Caco-2 (cell line): ENCODE results near the gene SOHLH1. TPM values are rescaled to one million over a fixed set of nuclear protein-coding genes. Genes with fewer than 3 reads are reported as not detected.

Experiments used
- BruUV-seq: library from RNA; stranded (reverse); fragments of 400-500 nt; replicated peaks from 2 replicates; lab custom pipeline; 2021; lab: Mats Ljungman, UMichigan
- CTCF ChIA-PET: fragments of 300-600 bp; sonication (Branson Sonifier 250); formaldehyde crosslinking; loops from one replicate; lab custom pipeline; 2022; ENCODE audit warnings: antibody characterized with exemption; lab: Charles Lee
- POLR2A ChIA-PET: fragments of 300-600 bp; sonication (Branson Sonifier 250); formaldehyde crosslinking; loops from one replicate; lab custom pipeline; 2022; ENCODE audit warnings: antibody characterized with exemption; lab: Charles Lee
- DNase-seq, 2 experiments: peaks; one replicate each; pipeline versions ENCODE4 v3.0.0 to v3.0.0-alpha.2; 2020 to 2022
- H3K27me3 ChIP-seq: replicated peaks from 2 replicates; pipeline ENCODE4 v1.6.0; 2011; ENCODE audit warnings: low read length; ENCODE audit not compliant: control insufficient read depth, insufficient read depth
- H3K36me3 ChIP-seq: 2 replicates; pipeline ENCODE4 v1.5.1; 2011; ENCODE audit warnings: low read length; ENCODE audit not compliant: control insufficient read depth, insufficient read depth
- H3K4me1 ChIP-seq: fragments of 250-450 bp; sonication (Bioruptor Pico); 2 replicates; pipeline ENCODE4 v1.5.1; 2020; ENCODE audit warnings: mild to moderate bottlenecking
- H3K4me3 ChIP-seq: 2 replicates; pipeline ENCODE4 v1.5.1; 2011; ENCODE audit warnings: low read depth, mild to moderate bottlenecking, control low read depth, low read length
- H3K9me3 ChIP-seq: fragments of 250-450 bp; sonication (Bioruptor Pico); 2 replicates; pipeline ENCODE4 v1.5.1; 2020; ENCODE audit warnings: mild to moderate bottlenecking, moderate library complexity
- H3K27ac Mint-ChIP-seq: one replicate; pipeline ENCODE4 v1.8.0; 2022; ENCODE audit warnings: mixed read lengths; ENCODE audit not compliant: unreplicated experiment
- H3K27me3 Mint-ChIP-seq: one replicate; pipeline ENCODE4 v1.8.0; 2022; ENCODE audit warnings: mixed read lengths; ENCODE audit not compliant: insufficient read depth, unreplicated experiment
- H3K36me3 Mint-ChIP-seq: one replicate; pipeline ENCODE4 v1.8.0; 2022; ENCODE audit warnings: mild to moderate bottlenecking, mixed read lengths; ENCODE audit not compliant: insufficient read depth, unreplicated experiment
- H3K4me1 Mint-ChIP-seq: one replicate; pipeline ENCODE4 v1.8.0; 2022; ENCODE audit warnings: low read depth, mixed read lengths; ENCODE audit not compliant: unreplicated experiment
- H3K4me3 Mint-ChIP-seq: one replicate; pipeline ENCODE4 v1.8.0; 2022; ENCODE audit warnings: mild to moderate bottlenecking, moderate library complexity, mixed read lengths; ENCODE audit not compliant: unreplicated experiment
- H3K9me3 Mint-ChIP-seq: one replicate; pipeline ENCODE4 v1.8.0; 2022; ENCODE audit warnings: mixed read lengths; ENCODE audit not compliant: unreplicated experiment
- CTCF ChIP-seq, 2 experiments: fragments of 200-600 bp in 1 of 2; IDR thresholded peaks; 1 replicate in 1 of 2; 2 replicates in 1 of 2; pipeline versions ENCODE4 v1.5.1 to v1.8.0; 2011 to 2022; ENCODE audit warnings: antibody characterized with exemption in 1 of 2, control low read depth in 1 of 2, inconsistent platforms in 1 of 2, low read depth in 1 of 2, low read length in 1 of 2, mild to moderate bottlenecking in 1 of 2, moderate library complexity in 1 of 2; ENCODE audit not compliant: insufficient read depth in 1 of 2, severe bottlenecking in 1 of 2, unreplicated experiment in 1 of 2
- intact Hi-C: fragments of 100-400 bp; cut with micrococcal nuclease; formaldehyde crosslinking; loops from one replicate; pipeline ENCODE4 v1.10.0; 2022; ENCODE audit not compliant: unreplicated experiment
- total RNA-seq: library from RNA; stranded (reverse); gene quantifications from 2 replicates; pipeline ENCODE4 v1.2.3, GENCODE V29; 2022

SOHLH1 gene
- total RNA-seq, 1 experiment from 2014 or later, result 44.9 TPM

GRCh38 chr9:135705376-135705775, 6.1 kb upstream of the SOHLH1 start:
- no peaks in the 10 kb centered on the region for H3K9me3 ChIP-seq
- intact Hi-C loops, result no loop called here
- DNase-seq, result no peak
- no peak for TF ChIP-seq CTCF (IDR thresholded peaks at IDR 0.05; ENCODE audit: insufficient read depth in 1 of 2, low read depth in 1 of 2, low read length in 1 of 2, severe bottlenecking in 1 of 2, unreplicated experiment in 1 of 2)
- H3K27me3 Mint-ChIP-seq, result peaks cover 12% of the 10 kb centered on the region
- ChIA-PET CTCF (no interaction called here), POLR2A (no interaction called here)
- H3K27me3 ChIP-seq, result no peaks in the 10 kb centered on the region
- BruUV-seq, result no TSS peak
- no peaks in the 10 kb centered on the region for H3K36me3 ChIP-seq
- no peak overlapping the region for H3K4me3 ChIP-seq
- H3K4me1 ChIP-seq, result peaks cover 8% of the 10 kb centered on the region
- H3K36me3 Mint-ChIP-seq, result no peaks in the 10 kb centered on the region
- H3K9me3 Mint-ChIP-seq, result no peaks in the 10 kb centered on the region
- H3K27ac Mint-ChIP-seq, result no peak overlapping the region
- no peak overlapping the region for H3K4me3 Mint-ChIP-seq
- no peaks in the 10 kb centered on the region for H3K4me1 Mint-ChIP-seq

GRCh38 chr9:135704483-135704882, 5.2 kb upstream of the SOHLH1 start:
- BruUV-seq, result no TSS peak
- no peak for DNase-seq
- H3K4me3 Mint-ChIP-seq, result no peak overlapping the region
- no peaks in the 10 kb centered on the region for H3K4me1 Mint-ChIP-seq
- no peak overlapping the region for H3K4me3 ChIP-seq
- no peak overlapping the region for H3K27ac Mint-ChIP-seq
- H3K4me1 ChIP-seq, result peaks cover 17% of the 10 kb centered on the region
- ChIA-PET CTCF (no interaction called here), POLR2A (no interaction called here)
- intact Hi-C loops, result no loop called here
- no peaks in the 10 kb centered on the region for H3K9me3 Mint-ChIP-seq
- no peaks in the 10 kb centered on the region for H3K36me3 Mint-ChIP-seq
- H3K27me3 ChIP-seq, result no peaks in the 10 kb centered on the region
- no peaks in the 10 kb centered on the region for H3K36me3 ChIP-seq
- H3K27me3 Mint-ChIP-seq, result peaks cover 8% of the 10 kb centered on the region
- H3K9me3 ChIP-seq, result no peaks in the 10 kb centered on the region
- TF ChIP-seq CTCF (IDR thresholded peaks at IDR 0.05; ENCODE audit: insufficient read depth in 1 of 2, low read depth in 1 of 2, low read length in 1 of 2, severe bottlenecking in 1 of 2, unreplicated experiment in 1 of 2), result no peak

GRCh38 chr9:135703726-135704125, 4.4 kb upstream of the SOHLH1 start:
- ChIA-PET POLR2A (no interaction called here), CTCF (interaction anchor here (0.7 kb wide), 1 partner anchor 10 kb away, joined by 3 read pairs; no protein-coding TSS in a partner anchor)
- Mint-ChIP-seq H3K4me3 (no peak overlapping the region), H3K36me3 (no peaks in the 10 kb centered on the region), H3K9me3 (no peaks in the 10 kb centered on the region), H3K27ac (no peak overlapping the region), H3K4me1 (no peaks in the 10 kb centered on the region), H3K27me3 (peaks cover 4% of the 10 kb centered on the region)
- Histone ChIP-seq H3K27me3 (no peaks in the 10 kb centered on the region), H3K9me3 (no peaks in the 10 kb centered on the region), H3K4me3 (no peak overlapping the region), H3K4me1 (peaks cover 17% of the 10 kb centered on the region), H3K36me3 (no peaks in the 10 kb centered on the region)
- intact Hi-C loops, result no loop called here
- DNase-seq, result peak; percentile 39 to 60
- no peak for TF ChIP-seq CTCF (IDR thresholded peaks at IDR 0.05; ENCODE audit: insufficient read depth in 1 of 2, low read depth in 1 of 2, low read length in 1 of 2, severe bottlenecking in 1 of 2, unreplicated experiment in 1 of 2)
- no TSS peak for BruUV-seq
